IPS-18c (cell line): ENCODE results near the gene HCST.
"Not testable (repeated sequence)": the region's sequence is repeated elsewhere in the genome, so short reads cannot be mapped to it uniquely, and the experiment has no call there.

Experiments
- H3K4me3 ChIP-seq: 2 replicates; pipeline ENCODE4 v1.7.0; 2013; ENCODE audit warnings: low read depth, mild to moderate bottlenecking, low read length, moderate library complexity; ENCODE audit not compliant: insufficient read depth
- H3K9me3 ChIP-seq: one replicate; pipeline ENCODE4 v1.6.1; 2013; ENCODE audit warnings: mild to moderate bottlenecking, low read length, moderate library complexity; ENCODE audit not compliant: control insufficient read depth, insufficient read depth

Gene HCST, protein sequence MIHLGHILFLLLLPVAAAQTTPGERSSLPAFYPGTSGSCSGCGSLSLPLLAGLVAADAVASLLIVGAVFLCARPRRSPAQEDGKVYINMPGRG

DNA sequence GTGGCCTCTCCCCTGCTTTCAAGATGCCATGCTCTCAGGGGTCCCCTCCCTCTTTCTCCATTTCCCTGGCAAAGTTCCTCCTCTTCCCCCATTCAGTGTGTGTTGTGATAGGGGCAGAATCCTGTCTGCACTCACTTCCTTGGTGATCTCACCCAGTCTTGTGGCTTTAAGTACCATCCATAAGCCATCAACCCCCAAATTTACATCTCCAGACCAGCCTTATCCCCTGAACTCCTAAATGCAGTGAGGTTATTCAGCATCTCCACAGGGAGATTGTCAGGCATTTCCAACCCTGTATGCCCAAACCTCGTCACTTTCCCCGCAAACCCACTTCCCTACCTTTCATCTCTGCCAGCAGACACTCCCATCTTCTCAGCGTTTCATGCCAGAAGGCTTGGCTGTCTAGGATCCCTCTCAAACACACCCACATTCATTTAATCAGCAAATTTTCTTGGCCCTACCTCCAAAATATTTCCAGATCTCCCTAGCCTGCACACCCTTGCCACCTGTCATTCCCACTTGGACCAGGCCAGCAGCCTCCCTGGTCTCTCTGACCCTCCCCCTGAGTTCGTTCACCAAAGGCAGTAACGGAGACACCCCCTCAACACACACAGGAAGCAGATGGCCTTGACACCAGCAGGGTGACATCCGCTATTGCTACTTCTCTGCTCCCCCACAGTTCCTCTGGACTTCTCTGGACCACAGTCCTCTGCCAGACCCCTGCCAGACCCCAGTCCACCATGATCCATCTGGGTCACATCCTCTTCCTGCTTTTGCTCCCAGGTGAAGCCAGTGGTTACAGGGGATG, at the start of gene HCST:
Gene HCST, plus strand, starts transcription at position 676 of the 808 bp plus-strand sequence. Its CDS starts 65 bp downstream, at position 741.
- Histone ChIP-seq H3K4me3 (peak within 1 kb of the TSS; percentile 57), H3K9me3 (no peaks in the 10 kb centered on the region)

DNA sequence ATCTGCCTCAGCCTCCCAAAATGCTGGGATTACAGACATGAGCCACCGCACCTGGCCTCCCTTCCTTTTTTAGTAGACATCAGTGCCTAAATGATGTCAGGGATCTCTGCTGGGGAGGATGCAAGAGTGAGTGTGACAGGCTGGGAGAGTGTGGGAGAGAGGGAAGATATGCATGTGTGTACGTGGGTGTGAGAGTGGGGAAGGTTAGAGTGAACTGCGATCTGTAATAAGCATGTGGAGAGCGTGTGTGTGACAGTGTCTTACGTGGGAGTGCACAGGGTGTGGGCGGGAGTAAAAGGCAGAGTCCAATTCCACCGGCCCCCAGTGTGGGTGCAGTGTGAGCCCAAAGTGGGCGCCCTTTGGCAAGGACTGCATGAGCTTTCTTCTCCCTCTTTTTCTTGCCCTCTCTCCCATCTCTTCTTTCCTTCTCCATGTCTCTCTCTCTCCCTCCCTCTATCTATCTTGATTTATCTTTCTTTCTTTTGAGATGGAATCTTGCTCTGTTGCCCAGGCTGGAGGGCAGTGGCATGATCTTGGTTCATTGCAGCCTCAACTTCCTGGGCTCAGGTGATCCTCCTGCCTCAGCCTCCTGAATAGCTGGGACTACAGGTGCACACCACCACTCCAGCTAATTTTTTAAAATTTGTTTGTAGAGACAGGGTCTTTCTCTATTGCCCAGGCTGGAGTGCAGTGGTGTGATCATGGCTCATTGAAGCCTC, 49.1 kb upstream of the HCST start:
- H3K9me3 ChIP-seq, result no peaks in the 10 kb centered on the region
- no peak overlapping the region for H3K4me3 ChIP-seq

DNA sequence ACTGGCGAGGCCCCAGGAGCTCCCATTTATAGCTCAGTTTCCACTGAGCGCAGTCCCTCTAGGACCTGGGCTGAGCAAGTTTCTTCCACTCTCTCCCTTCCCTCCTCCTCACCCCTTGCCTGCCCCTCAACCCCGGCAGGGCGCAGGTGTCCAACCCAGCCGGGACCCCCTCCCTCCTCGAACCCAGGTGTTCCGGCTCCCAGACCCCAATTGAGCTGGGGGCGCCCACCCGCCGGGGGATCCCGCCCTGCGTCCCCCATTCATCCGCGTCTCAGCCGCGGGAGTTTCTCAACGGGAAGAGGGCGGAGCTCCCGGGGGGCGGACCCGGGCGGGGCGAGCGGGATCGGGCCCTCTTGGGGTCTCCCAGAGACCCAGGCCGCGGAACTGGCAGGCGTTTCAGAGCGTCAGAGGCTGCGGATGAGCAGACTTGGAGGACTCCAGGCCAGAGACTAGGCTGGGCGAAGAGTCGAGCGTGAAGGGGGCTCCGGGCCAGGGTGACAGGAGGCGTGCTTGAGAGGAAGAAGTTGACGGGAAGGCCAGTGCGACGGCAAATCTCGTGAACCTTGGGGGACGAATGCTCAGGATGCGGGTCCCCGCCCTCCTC, 45.7 kb upstream of the HCST start, which contains the start of gene KIRREL2:
Gene KIRREL2, plus strand, starts transcription at position 366 of the 604 bp plus-strand sequence. Its CDS starts 209 bp downstream, at position 575.
- Histone ChIP-seq H3K9me3 (no peaks in the 10 kb centered on the region), H3K4me3 (peak within 1 kb of the TSS; percentile 60)

DNA sequence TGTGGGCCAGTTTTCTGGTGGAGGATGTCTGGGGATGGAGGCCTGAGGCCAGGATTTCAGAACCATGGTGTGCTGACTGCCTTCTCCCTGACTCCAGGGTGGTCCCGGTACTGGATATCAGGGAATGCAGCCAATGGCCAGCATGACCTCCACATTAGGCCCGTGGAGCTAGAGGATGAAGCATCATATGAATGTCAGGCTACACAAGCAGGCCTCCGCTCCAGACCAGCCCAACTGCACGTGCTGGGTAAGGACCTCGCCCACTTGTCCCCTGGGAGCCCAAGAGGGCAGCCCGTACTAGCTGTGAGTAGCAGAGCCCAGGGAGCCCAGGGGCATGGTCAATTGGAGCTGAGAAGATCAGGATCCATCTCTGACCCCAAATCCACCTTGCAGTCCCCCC, 44.0 kb upstream of the HCST start:
- H3K9me3 ChIP-seq, result no peaks in the 10 kb centered on the region
- H3K4me3 ChIP-seq, result no peak overlapping the region

DNA sequence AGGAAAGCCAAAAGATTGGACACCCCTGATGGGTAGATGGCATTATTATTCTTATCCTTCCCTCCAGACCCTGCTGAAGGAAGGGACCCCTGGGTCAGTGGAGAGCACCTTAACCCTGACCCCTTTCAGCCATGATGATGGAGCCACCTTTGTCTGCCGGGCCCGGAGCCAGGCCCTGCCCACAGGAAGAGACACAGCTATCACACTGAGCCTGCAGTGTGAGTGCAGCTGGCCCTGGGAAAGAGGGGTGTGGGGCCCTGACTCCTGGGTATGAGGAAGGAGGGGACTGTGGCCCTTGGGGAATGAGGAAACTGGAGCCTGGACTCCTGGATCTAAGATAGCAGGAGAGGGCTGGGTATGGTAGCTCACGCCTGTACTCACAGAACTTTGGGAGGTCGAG, 42.9 kb upstream of the HCST start:
- Histone ChIP-seq H3K9me3 (no peaks in the 10 kb centered on the region), H3K4me3 (no peak overlapping the region)

DNA sequence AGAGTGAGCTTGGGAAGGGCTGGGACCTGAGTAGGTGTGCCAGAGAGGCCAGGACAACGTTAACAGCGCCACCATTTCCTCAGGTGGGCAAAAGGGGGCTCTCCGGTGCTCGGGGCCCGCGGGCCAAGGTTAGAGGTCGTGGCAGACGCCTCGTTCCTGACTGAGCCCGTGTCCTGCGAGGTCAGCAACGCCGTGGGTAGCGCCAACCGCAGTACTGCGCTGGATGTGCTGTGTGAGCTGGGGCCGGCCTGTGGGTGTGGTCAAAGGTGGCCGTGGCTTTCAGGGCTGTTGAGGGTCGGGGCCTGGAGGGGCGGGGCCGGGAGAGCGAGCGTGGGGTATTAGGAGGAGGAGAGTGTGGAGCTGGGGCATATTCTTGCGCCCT, 41.9 kb upstream of the HCST start:
- Histone ChIP-seq H3K9me3 (no peaks in the 10 kb centered on the region), H3K4me3 (peak overlapping the region; percentile 65)

DNA sequence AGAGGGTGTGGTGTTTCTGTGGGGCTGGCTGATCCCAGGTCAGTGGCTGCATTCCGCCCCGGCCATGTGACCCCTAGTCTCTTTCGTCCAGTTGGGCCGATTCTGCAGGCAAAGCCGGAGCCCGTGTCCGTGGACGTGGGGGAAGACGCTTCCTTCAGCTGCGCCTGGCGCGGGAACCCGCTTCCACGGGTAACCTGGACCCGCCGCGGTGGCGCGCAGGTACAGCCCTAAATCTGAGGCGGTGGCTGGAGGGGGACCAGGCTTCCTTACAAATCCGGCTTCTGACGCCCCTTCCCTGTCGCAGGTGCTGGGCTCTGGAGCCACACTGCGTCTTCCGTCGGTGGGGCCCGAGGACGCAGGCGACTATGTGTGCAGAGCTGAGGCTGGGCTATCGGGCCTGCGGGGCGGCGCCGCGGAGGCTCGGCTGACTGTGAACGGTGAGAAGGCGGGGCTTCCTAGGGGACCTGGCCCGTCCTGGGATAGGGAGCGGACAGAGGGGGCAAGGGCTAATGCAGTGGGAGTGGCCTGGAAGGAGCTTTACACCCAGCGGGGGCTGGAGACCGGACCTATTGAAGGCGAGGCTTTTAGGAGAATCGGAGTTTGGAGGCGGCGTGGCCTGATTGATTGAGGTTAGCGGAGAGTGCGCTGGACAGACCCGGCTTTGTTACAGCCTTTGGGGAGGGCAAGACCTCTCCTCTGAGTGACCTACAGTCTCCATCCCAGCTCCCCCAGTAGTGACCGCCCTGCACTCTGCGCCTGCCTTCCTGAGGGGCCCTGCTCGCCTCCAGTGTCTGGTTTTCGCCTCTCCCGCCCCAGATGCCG, 41.3 kb upstream of the HCST start:
- Histone ChIP-seq H3K4me3 (peak overlapping the region; percentile 65), H3K9me3 (no peaks in the 10 kb centered on the region)

DNA sequence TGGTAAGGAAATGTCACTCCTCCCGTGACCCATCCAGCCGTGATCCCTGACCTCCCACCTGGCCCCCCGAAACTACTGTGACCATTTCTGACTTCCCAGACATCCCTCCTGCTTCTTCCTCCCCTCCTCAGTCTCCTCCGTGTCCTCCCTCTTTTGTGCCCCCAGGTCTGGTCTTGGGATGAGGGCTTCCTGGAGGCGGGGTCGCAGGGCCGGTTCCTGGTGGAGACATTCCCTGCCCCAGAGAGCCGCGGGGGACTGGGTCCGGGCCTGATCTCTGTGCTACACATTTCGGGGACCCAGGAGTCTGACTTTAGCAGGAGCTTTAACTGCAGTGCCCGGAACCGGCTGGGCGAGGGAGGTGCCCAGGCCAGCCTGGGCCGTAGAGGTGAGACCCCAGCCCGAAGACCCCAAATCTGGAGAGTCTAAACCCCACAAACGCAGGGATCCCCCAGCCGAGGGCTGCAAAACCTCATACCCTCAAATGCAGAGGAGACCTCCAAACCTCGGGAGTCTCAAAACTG, 40.6 kb upstream of the HCST start:
- Histone ChIP-seq H3K4me3 (peak overlapping the region; percentile 65; the same call in 1 of the 2 replicates), H3K9me3 (no peaks in the 10 kb centered on the region)

DNA sequence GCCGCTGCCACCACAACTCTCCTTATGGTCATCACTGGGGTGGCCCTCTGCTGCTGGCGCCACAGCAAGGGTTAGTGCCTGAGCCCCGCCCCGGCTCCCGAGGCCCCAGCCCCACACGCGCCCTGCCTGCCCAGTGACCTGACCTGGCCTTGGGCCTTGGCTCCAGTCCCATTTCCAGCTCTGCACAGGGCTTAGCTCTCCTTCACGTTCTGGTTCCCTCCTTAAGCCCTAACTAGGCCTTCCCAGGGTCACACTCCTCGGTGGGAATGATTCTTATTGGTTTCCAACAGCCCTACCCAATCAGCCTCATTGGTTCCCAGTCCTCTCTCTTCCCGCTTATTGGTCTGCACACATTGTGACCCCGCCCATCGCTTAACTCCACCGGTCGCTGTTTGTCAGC, 39.8 kb upstream of the HCST start:
- no peaks in the 10 kb centered on the region for H3K9me3 ChIP-seq
- H3K4me3 ChIP-seq, result no peak overlapping the region

DNA sequence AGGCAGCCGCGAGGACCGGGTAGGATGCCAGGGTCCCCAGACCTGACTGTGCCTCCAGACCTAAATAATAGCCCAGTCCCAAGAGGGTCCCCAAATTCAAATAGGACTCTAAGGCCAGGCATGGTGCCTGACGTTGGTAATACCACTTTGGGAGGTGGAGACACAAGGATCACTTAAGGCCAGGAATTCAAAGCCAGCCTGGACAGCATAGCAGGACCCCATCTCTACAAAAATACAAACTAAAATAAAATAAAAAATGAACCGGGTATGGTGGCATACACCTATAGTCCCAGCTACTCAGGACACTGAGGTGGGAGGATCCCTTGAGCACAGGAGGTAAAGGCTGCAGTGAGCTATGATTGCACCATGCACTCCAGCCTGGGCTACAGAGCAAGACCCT, 39.3 kb upstream of the HCST start:
- H3K4me3 ChIP-seq, result no peak overlapping the region
- no peaks in the 10 kb centered on the region for H3K9me3 ChIP-seq

DNA sequence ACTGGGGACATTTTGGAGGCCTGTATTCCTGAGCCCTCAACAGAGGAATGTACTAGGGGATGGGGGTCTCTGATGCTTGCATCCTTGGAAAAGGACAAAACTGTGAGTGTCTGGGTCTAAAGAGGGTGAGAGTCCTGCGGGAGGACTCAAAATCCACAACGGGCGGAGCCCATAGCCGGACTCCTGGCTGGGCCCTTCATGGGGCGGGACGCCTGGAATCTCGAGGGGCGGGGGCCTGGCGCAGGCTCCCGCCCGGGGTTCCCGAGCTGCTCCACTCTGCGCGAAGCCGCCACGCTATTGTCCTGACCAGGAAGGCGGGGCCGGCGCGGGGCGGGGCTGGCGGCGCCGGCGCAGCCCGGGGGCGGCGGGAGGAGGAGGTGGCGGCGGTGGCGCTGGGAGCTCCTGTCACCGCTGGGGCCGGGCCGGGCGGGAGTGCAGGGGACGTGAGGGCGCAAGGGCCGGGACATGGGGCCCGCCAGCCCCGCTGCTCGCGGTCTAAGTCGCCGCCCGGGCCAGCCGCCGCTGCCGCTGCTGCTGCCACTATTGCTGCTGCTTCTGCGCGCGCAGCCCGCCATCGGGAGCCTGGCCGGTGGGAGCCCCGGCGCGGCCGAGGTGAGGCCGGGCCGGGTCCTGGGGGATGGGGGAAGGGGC, 34.0 kb upstream of the HCST start, which contains the start of gene APLP1:
Gene APLP1, plus strand, starts transcription at position 403 of the 651 bp plus-strand sequence. Its CDS starts 63 bp downstream, at position 466.
- Histone ChIP-seq H3K9me3 (peaks cover 2% of the 10 kb centered on the region), H3K4me3 (peak within 1 kb of the TSS; percentile 71)

DNA sequence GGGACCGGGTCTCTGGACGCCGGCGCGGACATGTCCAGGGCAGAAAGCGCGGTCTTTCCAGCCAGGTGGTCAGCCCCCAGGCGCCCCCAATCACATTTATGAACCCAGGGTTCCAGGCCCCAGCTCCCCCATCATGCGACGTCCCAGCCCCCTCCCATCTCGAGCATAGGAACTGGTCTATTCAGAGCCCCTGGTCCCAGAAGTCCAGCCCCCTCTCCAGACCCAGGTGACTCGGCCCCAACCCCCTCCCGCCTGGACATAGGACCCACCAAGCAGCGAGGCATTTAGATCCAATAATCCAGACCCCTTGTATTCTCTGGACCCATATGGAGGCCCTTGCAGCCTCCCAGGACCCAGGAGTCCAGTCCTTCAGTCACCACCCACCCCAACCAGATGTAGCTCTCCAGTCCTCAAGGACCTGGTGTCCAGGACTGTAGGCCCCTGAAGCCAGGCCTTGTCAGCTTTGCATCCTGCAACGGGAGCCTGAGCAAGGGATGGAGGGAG, 33.5 kb upstream of the HCST start:
- peak overlapping the region; percentile 71 for H3K4me3 ChIP-seq

DNA sequence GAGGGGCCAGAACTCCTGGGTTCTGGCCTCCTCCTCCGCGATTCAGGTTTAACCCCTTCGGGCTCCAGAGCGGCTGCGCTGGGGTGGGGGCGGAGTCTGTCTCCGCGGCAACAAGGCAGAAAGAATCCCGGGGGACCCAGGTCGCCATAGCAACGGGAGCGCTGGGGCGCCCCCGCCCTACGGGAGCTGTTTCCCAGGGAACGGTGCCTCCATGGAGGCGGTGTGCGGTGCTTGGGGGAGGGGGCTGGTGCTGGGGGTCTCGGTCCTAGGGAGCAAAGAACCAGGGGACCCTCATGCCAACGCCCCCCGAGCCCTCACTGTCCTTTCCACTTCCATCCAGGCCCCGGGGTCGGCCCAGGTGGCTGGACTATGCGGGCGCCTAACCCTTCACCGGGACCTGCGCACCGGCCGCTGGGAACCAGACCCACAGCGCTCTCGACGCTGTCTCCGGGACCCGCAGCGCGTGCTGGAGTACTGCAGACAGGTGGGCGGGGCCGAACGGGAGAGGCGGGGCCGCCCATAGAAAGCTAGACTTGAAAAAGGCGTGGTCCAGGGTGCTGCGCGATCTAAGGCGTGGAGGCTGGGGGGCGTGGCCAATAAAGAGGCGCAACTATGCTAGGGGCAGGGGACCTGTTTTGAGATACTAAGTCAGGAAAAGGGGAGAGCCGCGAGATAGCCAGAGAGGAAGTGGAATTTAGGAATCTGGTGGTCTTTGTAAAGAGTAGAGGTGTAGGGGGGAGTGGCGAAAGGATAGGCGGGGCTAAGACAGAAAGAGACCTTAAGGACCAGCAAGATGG, 32.8 kb upstream of the HCST start:
- H3K4me3 ChIP-seq, result peak overlapping the region; percentile 71
- H3K9me3 ChIP-seq, result peaks cover 2% of the 10 kb centered on the region

More for the DNA sequence above, 33.5 kb upstream of the HCST start:
- H3K9me3 ChIP-seq, result peaks cover 2% of the 10 kb centered on the region

DNA sequence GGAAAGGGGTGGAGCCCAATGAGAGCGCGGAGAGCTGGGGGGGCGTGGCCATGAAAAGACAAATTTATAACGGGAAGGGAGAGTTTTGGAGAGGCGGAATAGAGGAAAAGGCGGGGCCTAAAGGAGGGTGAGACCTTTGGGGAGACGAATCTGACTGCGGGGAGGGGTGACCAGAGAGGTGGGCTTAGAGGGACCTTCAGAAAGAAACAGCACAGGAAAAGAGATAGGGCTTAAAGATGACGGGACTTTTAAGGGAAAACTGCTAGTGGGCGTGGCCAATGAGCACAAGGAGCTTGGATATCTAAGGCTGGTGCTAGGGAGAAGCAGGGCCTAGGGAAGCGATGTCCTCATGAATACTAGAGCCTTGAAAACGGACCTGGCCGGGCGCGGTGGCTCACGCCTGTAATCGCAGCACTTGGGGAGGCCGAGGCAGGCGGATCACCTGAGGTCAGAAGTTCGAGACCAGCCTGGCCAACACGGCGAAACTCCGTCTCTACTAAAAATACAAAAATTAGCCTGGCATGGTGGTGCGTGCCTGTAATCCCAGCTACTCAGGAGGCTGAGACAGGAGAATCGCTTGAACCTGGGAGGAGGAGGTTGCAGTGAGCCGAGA, 32.1 kb upstream of the HCST start:
- H3K9me3 ChIP-seq, result not testable (repeated sequence)
- peak overlapping the region; percentile 71; the same call in 1 of the 2 replicates for H3K4me3 ChIP-seq

DNA sequence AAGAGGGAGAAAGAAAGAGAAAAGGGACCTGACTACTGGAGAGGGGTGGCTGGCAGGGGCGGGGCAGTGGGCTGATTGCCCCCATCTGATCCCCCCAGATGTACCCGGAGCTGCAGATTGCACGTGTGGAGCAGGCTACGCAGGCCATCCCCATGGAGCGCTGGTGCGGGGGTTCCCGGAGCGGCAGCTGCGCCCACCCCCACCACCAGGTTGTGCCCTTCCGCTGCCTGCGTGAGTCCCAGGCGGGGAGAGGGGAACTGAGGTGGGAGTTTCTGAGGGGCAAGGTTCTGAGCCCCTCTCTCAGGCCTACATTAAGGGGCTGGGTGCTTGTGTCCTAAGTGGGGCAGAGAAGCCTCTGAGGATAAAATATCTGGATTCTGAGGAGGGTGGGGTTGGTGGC, 31.5 kb upstream of the HCST start:
- no peak overlapping the region for H3K4me3 ChIP-seq
- peaks cover 2% of the 10 kb centered on the region for H3K9me3 ChIP-seq
